A673 (cell line): ENCODE data around the gene SLC34A2.

ENCODE experiments used
- EZH2 ChIP-seq: fragments of 200-600 bp; sonication (generic); IDR thresholded peaks from 2 replicates; pipeline ENCODE4 v1.6.1; 2017; ENCODE audit warnings: borderline replicate concordance, low read depth, mild to moderate bottlenecking, mixed read lengths, antibody characterized with exemption, low read length; ENCODE audit not compliant: poor library complexity, severe bottlenecking
- TF ChIP-seq, protein P1 (sequence below): fragments of 300-800, 200-600 bp; sonication (generic); conservative IDR thresholded peaks from 2 replicates; pipeline ENCODE4 v1.5.1; 2017; ENCODE audit warnings: low read depth, mild to moderate bottlenecking, antibody characterized with exemption, low read length, moderate library complexity, mixed read lengths

DNA sequence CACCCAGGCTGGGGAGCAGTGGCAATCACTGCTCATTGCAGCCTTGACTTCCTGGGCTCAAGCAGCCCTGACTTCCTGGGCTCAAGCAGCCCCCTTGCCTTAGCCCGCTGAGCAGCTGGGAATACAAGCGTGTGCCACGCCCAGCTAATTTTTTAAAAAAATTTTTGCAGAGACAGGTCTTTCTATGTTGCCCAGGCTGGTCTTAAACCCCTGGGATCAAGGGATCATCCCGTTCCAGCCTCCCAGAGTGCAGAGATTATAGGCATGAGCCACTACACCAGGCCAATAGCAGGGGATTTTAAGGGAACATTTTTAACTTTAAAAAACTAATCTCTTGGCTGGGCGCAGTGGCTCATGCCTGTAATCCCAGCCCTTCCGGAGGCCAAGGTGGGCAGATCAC lies 5.3 kb upstream of the SLC34A2 start:
- TF ChIP-seq, protein P1, sequence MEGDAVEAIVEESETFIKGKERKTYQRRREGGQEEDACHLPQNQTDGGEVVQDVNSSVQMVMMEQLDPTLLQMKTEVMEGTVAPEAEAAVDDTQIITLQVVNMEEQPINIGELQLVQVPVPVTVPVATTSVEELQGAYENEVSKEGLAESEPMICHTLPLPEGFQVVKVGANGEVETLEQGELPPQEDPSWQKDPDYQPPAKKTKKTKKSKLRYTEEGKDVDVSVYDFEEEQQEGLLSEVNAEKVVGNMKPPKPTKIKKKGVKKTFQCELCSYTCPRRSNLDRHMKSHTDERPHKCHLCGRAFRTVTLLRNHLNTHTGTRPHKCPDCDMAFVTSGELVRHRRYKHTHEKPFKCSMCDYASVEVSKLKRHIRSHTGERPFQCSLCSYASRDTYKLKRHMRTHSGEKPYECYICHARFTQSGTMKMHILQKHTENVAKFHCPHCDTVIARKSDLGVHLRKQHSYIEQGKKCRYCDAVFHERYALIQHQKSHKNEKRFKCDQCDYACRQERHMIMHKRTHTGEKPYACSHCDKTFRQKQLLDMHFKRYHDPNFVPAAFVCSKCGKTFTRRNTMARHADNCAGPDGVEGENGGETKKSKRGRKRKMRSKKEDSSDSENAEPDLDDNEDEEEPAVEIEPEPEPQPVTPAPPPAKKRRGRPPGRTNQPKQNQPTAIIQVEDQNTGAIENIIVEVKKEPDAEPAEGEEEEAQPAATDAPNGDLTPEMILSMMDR, result no peak
- TF ChIP-seq EZH2, result no peak
